H9 (cell line): ENCODE measurements around the gene CPT1A. TPM values are rescaled to one million over a fixed set of nuclear protein-coding genes. Genes with fewer than 3 reads are reported as not detected.

Source experiments
- DNase-seq: peaks from one replicate; pipeline ENCODE4 v3.0.0-alpha.2; 2017
- H2AFZ ChIP-seq: one replicate; pipeline ENCODE4 v1.6.1; 2013; ENCODE audit warnings: mild to moderate bottlenecking, low read length, control low read depth, moderate library complexity
- H2AK5ac ChIP-seq: 2 replicates; pipeline ENCODE4 v1.6.1; 2013; ENCODE audit warnings: low read length, control low read depth, mixed read lengths; ENCODE audit not compliant: insufficient read length
- H2BK120ac ChIP-seq: one replicate; pipeline ENCODE4 v1.6.1; 2013; ENCODE audit warnings: low read depth, mild to moderate bottlenecking, low read length, control low read depth, inconsistent platforms; ENCODE audit not compliant: poor library complexity, severe bottlenecking
- H2BK12ac ChIP-seq: 2 replicates; pipeline ENCODE4 v1.6.1; 2013; ENCODE audit warnings: low read length, control low read depth, mixed read lengths, low read depth; ENCODE audit not compliant: insufficient read length
- H2BK15ac ChIP-seq: 2 replicates; pipeline ENCODE4 v1.6.1; 2013; ENCODE audit warnings: low read depth, low read length, control low read depth
- H2BK20ac ChIP-seq: one replicate; pipeline ENCODE4 v1.6.1; 2013; ENCODE audit warnings: low read depth, mild to moderate bottlenecking, low read length, control low read depth, inconsistent platforms; ENCODE audit not compliant: poor library complexity, severe bottlenecking
- H2BK5ac ChIP-seq: 2 replicates; pipeline ENCODE4 v1.6.1; 2013; ENCODE audit warnings: low read length, control low read depth, mixed read lengths; ENCODE audit not compliant: insufficient read length
- H3K14ac ChIP-seq: 2 replicates; pipeline ENCODE4 v1.6.1; 2013; ENCODE audit warnings: low read length, control low read depth; ENCODE audit not compliant: insufficient read depth
- H3K18ac ChIP-seq: 2 replicates; pipeline ENCODE4 v1.6.1; 2013; ENCODE audit warnings: low read depth, mild to moderate bottlenecking, mixed read lengths, low read length, control low read depth; ENCODE audit not compliant: insufficient read length
- H3K23ac ChIP-seq: 2 replicates; pipeline ENCODE4 v1.6.1; 2013; ENCODE audit warnings: low read length, control low read depth, mixed read lengths, low read depth; ENCODE audit not compliant: insufficient read length
- H3K23me2 ChIP-seq: 2 replicates; pipeline ENCODE4 v1.6.1; 2013; ENCODE audit warnings: low read depth, mild to moderate bottlenecking, mixed read lengths, low read length, control low read depth; ENCODE audit not compliant: insufficient read length, poor library complexity, severe bottlenecking
- H3K27ac ChIP-seq: 2 replicates; pipeline ENCODE4 v1.5.1; 2013; ENCODE audit warnings: low read length, control low read depth, mixed read lengths, low read depth; ENCODE audit not compliant: insufficient read length
- H3K27me3 ChIP-seq: 2 replicates; pipeline ENCODE4 v1.6.1; 2013; ENCODE audit warnings: low read length, control low read depth, inconsistent platforms; ENCODE audit not compliant: insufficient read depth
- H3K4ac ChIP-seq: 2 replicates; pipeline ENCODE4 v1.6.1; 2013; ENCODE audit warnings: low read depth, mild to moderate bottlenecking, control low read depth, inconsistent platforms, low read length, moderate library complexity
- H3K4me1 ChIP-seq: 2 replicates; pipeline ENCODE4 v1.6.1; 2013; ENCODE audit warnings: low read length, control low read depth, inconsistent platforms; ENCODE audit not compliant: insufficient read depth
- H3K4me2 ChIP-seq: 2 replicates; pipeline ENCODE4 v1.6.1; 2013; ENCODE audit warnings: low read length, control low read depth, mixed read lengths; ENCODE audit not compliant: insufficient read length, insufficient read depth
- H3K56ac ChIP-seq: 2 replicates; pipeline ENCODE4 v1.6.1; 2013; ENCODE audit warnings: low read depth, mild to moderate bottlenecking, mixed read lengths, low read length, control low read depth; ENCODE audit not compliant: insufficient read length
- H3K79me1 ChIP-seq: 2 replicates; pipeline ENCODE4 v1.6.1; 2013; ENCODE audit warnings: low read depth, mild to moderate bottlenecking, moderate library complexity, low read length, control low read depth, inconsistent platforms; ENCODE audit not compliant: insufficient read depth, poor library complexity, severe bottlenecking
- H3K79me2 ChIP-seq: 2 replicates; pipeline ENCODE4 v1.6.1; 2013; ENCODE audit warnings: low read length, control low read depth, inconsistent platforms; ENCODE audit not compliant: insufficient read depth
- H3K9ac ChIP-seq: 2 replicates; pipeline ENCODE4 v1.6.1; 2013; ENCODE audit warnings: low read length, control low read depth, mixed read lengths; ENCODE audit not compliant: insufficient read length; ENCODE audit errors: extremely low read depth
- H3K9me3 ChIP-seq: one replicate; pipeline ENCODE4 v1.6.1; 2013; ENCODE audit warnings: low read depth, low read length, inconsistent platforms; ENCODE audit not compliant: control insufficient read depth
- H3T11ph ChIP-seq: one replicate; pipeline ENCODE4 v1.6.1; 2013; ENCODE audit warnings: mild to moderate bottlenecking, low read length, control low read depth, inconsistent platforms
- H4K20me1 ChIP-seq: one replicate; pipeline ENCODE4 v1.6.1; 2013; ENCODE audit not compliant: control insufficient read depth, insufficient read length, insufficient read depth
- H4K5ac ChIP-seq: 2 replicates; pipeline ENCODE4 v1.6.1; 2013; ENCODE audit warnings: low read depth, mild to moderate bottlenecking, mixed read lengths, low read length, control low read depth; ENCODE audit not compliant: insufficient read length
- H4K8ac ChIP-seq: replicated peaks from 2 replicates; pipeline ENCODE4 v1.6.1; 2013; ENCODE audit warnings: low read length, control low read depth, mixed read lengths, low read depth; ENCODE audit not compliant: insufficient read length
- H4K91ac ChIP-seq: 2 replicates; pipeline ENCODE4 v1.6.1; 2013; ENCODE audit warnings: low read depth, mild to moderate bottlenecking, moderate library complexity, mixed read lengths, low read length, control low read depth; ENCODE audit not compliant: insufficient read length
- H3K27ac Mint-ChIP-seq, 3 experiments: 2 replicates in 2 of 3; 3 replicates in 1 of 3; pipeline ENCODE4 v1.8.0; 2020 to 2021; ENCODE audit warnings: mixed read lengths in 3 of 3, mild to moderate bottlenecking in 1 of 3, moderate library complexity in 1 of 3
- H3K27me3 Mint-ChIP-seq: 2 replicates; pipeline ENCODE4 v1.8.0; 2021; ENCODE audit warnings: low read depth, mild to moderate bottlenecking, moderate library complexity, mixed read lengths
- H3K36me3 Mint-ChIP-seq, 3 experiments: 2 replicates in 2 of 3; 3 replicates in 1 of 3; pipeline ENCODE4 v1.8.0; 2020 to 2021; ENCODE audit warnings: low read depth in 3 of 3, mixed read lengths in 3 of 3; ENCODE audit not compliant: insufficient read depth in 1 of 3
- H3K4me1 Mint-ChIP-seq, 2 experiments: 2 replicates each; pipeline ENCODE4 v1.8.0; 2020; ENCODE audit warnings: mixed read lengths in 2 of 2
- H3K4me3 Mint-ChIP-seq, 2 experiments: 2 replicates in 1 of 2; 3 replicates in 1 of 2; pipeline ENCODE4 v1.8.0; 2020 to 2021; ENCODE audit warnings: mild to moderate bottlenecking in 2 of 2, mixed read lengths in 2 of 2, moderate library complexity in 1 of 2
- H3K9me3 Mint-ChIP-seq, 2 experiments: 2 replicates in 1 of 2; 3 replicates in 1 of 2; pipeline ENCODE4 v1.8.0; 2020; ENCODE audit warnings: mild to moderate bottlenecking in 2 of 2, mixed read lengths in 2 of 2, moderate library complexity in 1 of 2
- WGBS: extraction: QIAGEN DNeasy Blood & Tissue Kit; methylation state at CpG from one replicate; pipeline ENCODE4 v1.1.7; 2013; ENCODE audit warnings: missing lambda C conversion rate, low lambda C conversion rate, mixed read lengths; ENCODE audit not compliant: insufficient read length; ENCODE audit errors: extremely low coverage; 5-methylcytosine and 5-hydroxymethylcytosine counted together
- total RNA-seq: library from RNA; stranded (reverse); gene quantifications from 2 replicates; pipeline ENCODE4 v1.2.1, GENCODE V29; 2021
- TF ChIP-seq, protein P1 (sequence below): fragments of 200-600 bp; sonication (generic); conservative IDR thresholded peaks from 3 replicates; pipeline ENCODE4 v1.8.0; 2021; ENCODE audit warnings: antibody characterized with exemption, mild to moderate bottlenecking

The CPT1A gene
- total RNA-seq, 1 experiment from 2014 or later = 7.5 TPM

- H4K20me1 ChIP-seq = no peaks in the 10 kb centered on the region
- no peak overlapping the region for H3K9ac ChIP-seq
- no peaks in the 10 kb centered on the region for H3K4me1 ChIP-seq
- no peak overlapping the region for H2AK5ac ChIP-seq
- no peaks in the 10 kb centered on the region for H3K4me1 Mint-ChIP-seq
- H3K27ac ChIP-seq = no peak overlapping the region
- no peak overlapping the region for H4K91ac ChIP-seq
- no peak overlapping the region for H3K56ac ChIP-seq
- no peak overlapping the region for H3K4me3 Mint-ChIP-seq
- no peaks in the 10 kb centered on the region for H3K27me3 ChIP-seq
- H3K4ac ChIP-seq = no peak overlapping the region
- no peak overlapping the region for H2BK12ac ChIP-seq
- no peak overlapping the region for H4K5ac ChIP-seq
- H3K14ac ChIP-seq = no peak overlapping the region
- H3K36me3 Mint-ChIP-seq = no peaks in the 10 kb centered on the region
- no peak overlapping the region for H2BK120ac ChIP-seq
- no peak overlapping the region for H3T11ph ChIP-seq
- TF ChIP-seq, protein P1, sequence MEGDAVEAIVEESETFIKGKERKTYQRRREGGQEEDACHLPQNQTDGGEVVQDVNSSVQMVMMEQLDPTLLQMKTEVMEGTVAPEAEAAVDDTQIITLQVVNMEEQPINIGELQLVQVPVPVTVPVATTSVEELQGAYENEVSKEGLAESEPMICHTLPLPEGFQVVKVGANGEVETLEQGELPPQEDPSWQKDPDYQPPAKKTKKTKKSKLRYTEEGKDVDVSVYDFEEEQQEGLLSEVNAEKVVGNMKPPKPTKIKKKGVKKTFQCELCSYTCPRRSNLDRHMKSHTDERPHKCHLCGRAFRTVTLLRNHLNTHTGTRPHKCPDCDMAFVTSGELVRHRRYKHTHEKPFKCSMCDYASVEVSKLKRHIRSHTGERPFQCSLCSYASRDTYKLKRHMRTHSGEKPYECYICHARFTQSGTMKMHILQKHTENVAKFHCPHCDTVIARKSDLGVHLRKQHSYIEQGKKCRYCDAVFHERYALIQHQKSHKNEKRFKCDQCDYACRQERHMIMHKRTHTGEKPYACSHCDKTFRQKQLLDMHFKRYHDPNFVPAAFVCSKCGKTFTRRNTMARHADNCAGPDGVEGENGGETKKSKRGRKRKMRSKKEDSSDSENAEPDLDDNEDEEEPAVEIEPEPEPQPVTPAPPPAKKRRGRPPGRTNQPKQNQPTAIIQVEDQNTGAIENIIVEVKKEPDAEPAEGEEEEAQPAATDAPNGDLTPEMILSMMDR = no peak
- H3K27me3 Mint-ChIP-seq = no peaks in the 10 kb centered on the region
- H2AFZ ChIP-seq = no peak overlapping the region
- no peak overlapping the region for H3K18ac ChIP-seq
- no peak for DNase-seq
- no peaks in the 10 kb centered on the region for H3K23me2 ChIP-seq
- H3K79me1 ChIP-seq = no peaks in the 10 kb centered on the region
- H3K27ac Mint-ChIP-seq = no peak overlapping the region; a peak in 1 of 7 replicates
- no peaks in the 10 kb centered on the region for H3K9me3 Mint-ChIP-seq
- no peak overlapping the region for H4K8ac ChIP-seq
- H3K79me2 ChIP-seq = no peaks in the 10 kb centered on the region
- H3K4me2 ChIP-seq = no peak overlapping the region
- no peak overlapping the region for H2BK5ac ChIP-seq
- H2BK15ac ChIP-seq = no peak overlapping the region
- H3K9me3 ChIP-seq = no peaks in the 10 kb centered on the region
- H3K23ac ChIP-seq = no peak overlapping the region
- no CpG with 5 or more reads among the region's 8 CpGs for WGBS
- H2BK20ac ChIP-seq = no peak overlapping the region
Measured at GRCh38 chr11:68803766-68804165, 38.0 kb downstream of the CPT1A start.
